Measurements from ENCODE around the gene OR51D1. TPM values are rescaled to one million over a fixed set of nuclear protein-coding genes. Genes with fewer than 3 reads are reported as not detected.

The OR51D1 gene
- polyA plus RNA-seq, 1 donor (not counting 4 experiments of a cell fraction or from before 2014, with no cell fraction given): not detected

DNA sequence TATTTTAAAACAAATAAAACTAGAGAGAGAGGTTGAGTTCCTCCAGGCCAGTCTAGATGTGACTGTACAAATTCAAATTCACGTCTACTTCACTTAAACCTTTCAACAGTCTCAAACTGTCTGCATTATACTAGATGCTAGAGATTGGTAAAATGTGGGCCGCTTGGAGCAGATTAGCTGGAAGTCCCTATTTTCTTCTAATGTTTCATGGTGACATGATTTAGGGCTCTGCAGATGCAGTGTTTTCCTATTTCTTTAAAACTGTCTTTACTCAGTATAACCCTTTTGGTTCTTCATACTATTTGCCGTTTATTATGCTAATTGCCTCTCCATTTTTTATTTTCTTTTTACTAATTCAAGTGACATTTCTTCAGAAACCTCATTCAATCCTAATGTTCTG is 26.9 kb downstream of the OR51D1 start:
- no peak for FAIRE-seq

GRCh38 chr11:4664786-4665185 is 27.5 kb downstream of the OR51D1 start:
- dilution Hi-C loops (cut with MboI; ENCODE audit: extremely low pct_ligation_motif_present, low sequenced_read_pairs): no loop called here
- H3K79me2 ChIP-seq (ENCODE audit: control insufficient read depth, insufficient read depth, low read length): no peaks in the 10 kb centered on the region
- no peak overlapping the region for H3K4me3 ChIP-seq (ENCODE audit: control insufficient read depth in 2 of 3, extremely low read depth in 1 of 3, insufficient read depth in 2 of 3, low read depth in 1 of 3, low read length in 3 of 3)
- no peak overlapping the region for H3K4me2 ChIP-seq (ENCODE audit: control insufficient read depth, extremely low read depth, insufficient read depth, low read depth, low read length)
- no peak overlapping the region for H2AFZ ChIP-seq (ENCODE audit: control insufficient read depth, low read length)
- no peaks in the 10 kb centered on the region for H3K9me1 ChIP-seq (ENCODE audit: control insufficient read depth, extremely low read depth, insufficient read depth, low read length)
- no peaks in the 10 kb centered on the region for H3K4me1 ChIP-seq (ENCODE audit: control insufficient read depth, extremely low read depth, insufficient read depth, low read length)
- no peaks in the 10 kb centered on the region for H3K27me3 ChIP-seq (ENCODE audit: control insufficient read depth, extremely low read depth, insufficient read depth, low read length)
- H4K20me1 ChIP-seq (ENCODE audit: control insufficient read depth, extremely low read depth, insufficient read depth, low read length): no peaks in the 10 kb centered on the region
- no peak for TF ChIP-seq CTCF (optimal IDR thresholded peaks at IDR 0.05 in 1 of 3, IDR thresholded peaks at IDR 0.05 in 1 of 3, conservative IDR thresholded peaks at IDR 0.05 in 1 of 3; ENCODE audit: extremely low read depth in 1 of 3, insufficient read depth in 2 of 3, low read length in 3 of 3)
- TF ChIP-seq EZH2 (IDR thresholded peaks at IDR 0.05; ENCODE audit: low read length): no peak
- H3K9ac ChIP-seq (ENCODE audit: control insufficient read depth, extremely low read depth, insufficient read depth, low read length): no peak overlapping the region
- no peaks in the 10 kb centered on the region for H3K9me3 ChIP-seq (ENCODE audit: control insufficient read depth, low read depth, low read length)
- FAIRE-seq (no peak), DNase-seq (ENCODE audit: low read depth, low spot score) (no peak)
- no peaks in the 10 kb centered on the region for H3K36me3 ChIP-seq (ENCODE audit: control insufficient read depth in 2 of 2, extremely low read depth in 1 of 2, insufficient read depth in 2 of 2, low read length in 2 of 2)
- H3K27ac ChIP-seq (ENCODE audit: control insufficient read depth, insufficient read depth, low read length): no peak overlapping the region

More for the DNA sequence above, 26.9 kb downstream of the OR51D1 start:
- no peak overlapping the region for H3K4me2 ChIP-seq (ENCODE audit: control insufficient read depth, extremely low read depth, insufficient read depth, low read depth, low read length)
- DNase-seq (ENCODE audit: low read depth, low spot score): no peak
- no peaks in the 10 kb centered on the region for H3K4me1 ChIP-seq (ENCODE audit: control insufficient read depth, extremely low read depth, insufficient read depth, low read length)
- H3K79me2 ChIP-seq (ENCODE audit: control insufficient read depth, insufficient read depth, low read length): no peaks in the 10 kb centered on the region
- H3K9me1 ChIP-seq (ENCODE audit: control insufficient read depth, extremely low read depth, insufficient read depth, low read length): no peaks in the 10 kb centered on the region
- TF ChIP-seq CTCF (optimal IDR thresholded peaks at IDR 0.05 in 1 of 3, IDR thresholded peaks at IDR 0.05 in 1 of 3, conservative IDR thresholded peaks at IDR 0.05 in 1 of 3; ENCODE audit: extremely low read depth in 1 of 3, insufficient read depth in 2 of 3, low read length in 3 of 3) (no peak), EZH2 (IDR thresholded peaks at IDR 0.05; ENCODE audit: low read length) (no peak)
- H3K36me3 ChIP-seq (ENCODE audit: control insufficient read depth in 2 of 2, extremely low read depth in 1 of 2, insufficient read depth in 2 of 2, low read length in 2 of 2): no peaks in the 10 kb centered on the region
- H2AFZ ChIP-seq (ENCODE audit: control insufficient read depth, low read length): no peak overlapping the region
- H3K27ac ChIP-seq (ENCODE audit: control insufficient read depth, insufficient read depth, low read length): no peak overlapping the region
- dilution Hi-C loops (cut with MboI; ENCODE audit: extremely low pct_ligation_motif_present, low sequenced_read_pairs): no loop called here
- H3K9ac ChIP-seq (ENCODE audit: control insufficient read depth, extremely low read depth, insufficient read depth, low read length): no peak overlapping the region
- no peaks in the 10 kb centered on the region for H3K9me3 ChIP-seq (ENCODE audit: control insufficient read depth, low read depth, low read length)
- no peak overlapping the region for H3K4me3 ChIP-seq (ENCODE audit: control insufficient read depth in 2 of 3, extremely low read depth in 1 of 3, insufficient read depth in 2 of 3, low read depth in 1 of 3, low read length in 3 of 3)
- no peaks in the 10 kb centered on the region for H3K27me3 ChIP-seq (ENCODE audit: control insufficient read depth, extremely low read depth, insufficient read depth, low read length)
- H4K20me1 ChIP-seq (ENCODE audit: control insufficient read depth, extremely low read depth, insufficient read depth, low read length): no peaks in the 10 kb centered on the region

All from keratinocyte (primary cell).